ENCODE measurements around the gene ARHGAP44. TPM values are rescaled to one million over a fixed set of nuclear protein-coding genes. Genes with fewer than 3 reads are reported as not detected.
A peak's percentile ranks its signal among the peaks of the same experiment; 100 is the strongest.

ARHGAP44 gene
- total RNA-seq, 1 experiment from 2014 or later: 7.3 TPM

DNA sequence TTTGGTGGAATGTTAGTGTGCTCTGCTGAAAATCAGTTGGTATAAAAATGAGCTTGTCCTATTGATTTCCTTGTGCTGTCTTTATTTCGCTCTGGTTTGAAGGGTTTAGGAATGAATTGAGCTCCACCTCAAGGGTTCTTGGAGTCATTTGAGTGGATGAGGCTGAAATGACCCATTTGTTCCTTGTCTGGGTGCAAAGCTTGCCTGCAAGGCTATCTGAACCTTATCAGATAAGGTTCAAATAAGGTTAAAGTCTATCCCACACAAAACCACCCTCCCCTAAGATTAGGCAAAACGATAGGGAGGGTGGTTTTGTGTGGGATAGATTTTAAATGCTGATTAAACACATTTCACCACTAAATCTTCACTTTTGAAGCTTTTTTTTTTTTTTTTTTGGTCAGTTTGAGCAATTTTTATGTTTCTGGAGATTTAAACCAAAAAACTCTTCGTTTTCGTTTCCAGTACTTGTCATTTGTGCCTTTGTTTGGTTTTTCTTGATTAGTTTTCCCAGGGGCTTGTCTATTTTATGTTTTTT is 62.7 kb downstream of the ARHGAP44 start (continued):
- no peak for TF ChIP-seq CTCF (IDR thresholded peaks at IDR 0.05 in 2 of 3, conservative IDR thresholded peaks at IDR 0.05 in 1 of 3; ENCODE audit: borderline replicate concordance in 1 of 3, insufficient read depth in 1 of 3, low read depth in 2 of 3, low read length in 2 of 3)
- TF ChIP-seq POLR2A (IDR thresholded peaks at IDR 0.05; ENCODE audit: borderline replicate concordance, extremely low read depth, insufficient read depth, insufficient read length): no peak
- TF ChIP-seq POLR2AphosphoS5 (IDR thresholded peaks at IDR 0.05; ENCODE audit: low read depth, low read length): no peak
- TF ChIP-seq TCF7L2 (IDR thresholded peaks at IDR 0.05; ENCODE audit: borderline replicate concordance, extremely low read depth, insufficient read depth, insufficient read length): no peak
- no peak for TF ChIP-seq SRF (IDR thresholded peaks at IDR 0.05; ENCODE audit: low read depth)
- TF ChIP-seq MAX (IDR thresholded peaks at IDR 0.05): no peak
- TF ChIP-seq JUND (IDR thresholded peaks at IDR 0.05): no peak
- TF ChIP-seq CBX3 (IDR thresholded peaks at IDR 0.05; ENCODE audit: low read depth): no peak
- TF ChIP-seq EGR1 (IDR thresholded peaks at IDR 0.05; ENCODE audit: low read depth): no peak

DNA sequence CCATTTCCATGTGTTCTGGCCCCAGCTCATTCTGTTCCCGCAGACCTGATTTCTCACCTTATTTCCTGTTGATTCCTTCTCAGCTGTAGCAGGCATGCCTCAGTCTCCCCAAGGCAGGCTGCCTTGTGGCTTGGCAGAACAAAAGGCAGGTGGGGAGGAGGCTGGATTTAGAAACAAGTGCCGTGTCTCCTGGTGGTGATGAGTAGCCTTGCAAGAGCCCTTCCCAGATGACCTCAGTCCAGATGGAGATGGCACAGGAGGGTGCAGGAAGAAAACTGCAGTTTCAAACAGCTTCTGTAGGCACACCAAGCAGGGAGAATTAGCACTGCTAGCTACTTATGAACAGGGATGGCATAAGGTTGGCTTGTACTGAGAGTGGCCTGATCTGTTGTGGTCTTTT is 64.6 kb downstream of the ARHGAP44 start:
- Histone ChIP-seq H3K4me1 (ENCODE audit: control insufficient read depth in 1 of 2, insufficient read depth in 2 of 2, low read length in 2 of 2) (no peaks in the 10 kb centered on the region), H3K9me2 (ENCODE audit: insufficient read depth) (no peaks in the 10 kb centered on the region), H3K4me3 (replicated peaks in 1 of 2; ENCODE audit: low read depth in 1 of 2, low read length in 2 of 2) (no peak overlapping the region), H3K27me3 (ENCODE audit: insufficient read depth, low read length) (no peaks in the 10 kb centered on the region), H4K20me1 (ENCODE audit: insufficient read depth) (no peaks in the 10 kb centered on the region), H3K36me3 (ENCODE audit: control insufficient read depth in 1 of 2, insufficient read depth in 2 of 2, low read length in 2 of 2) (no peaks in the 10 kb centered on the region), H2AFZ (ENCODE audit: low read depth, low read length, poor library complexity, severe bottlenecking) (no peak overlapping the region), H3K79me2 (ENCODE audit: insufficient read depth, low read length) (no peaks in the 10 kb centered on the region), H3K9me3 (ENCODE audit: control insufficient read depth in 1 of 2, insufficient read depth in 1 of 2, low read depth in 1 of 2, low read length in 2 of 2) (no peaks in the 10 kb centered on the region), H3K4me2 (ENCODE audit: low read length) (no peak overlapping the region), H3K9ac (ENCODE audit: low read length) (no peak overlapping the region), H3K27ac (ENCODE audit: low read depth, low read length) (no peak overlapping the region)
- TF ChIP-seq ELF1 (IDR thresholded peaks at IDR 0.05; ENCODE audit: borderline replicate concordance, low read depth) (no peak), FOSL1 (IDR thresholded peaks at IDR 0.05; ENCODE audit: low read depth) (no peak), CTCF (IDR thresholded peaks at IDR 0.05 in 2 of 3, conservative IDR thresholded peaks at IDR 0.05 in 1 of 3; ENCODE audit: borderline replicate concordance in 1 of 3, insufficient read depth in 1 of 3, low read depth in 2 of 3, low read length in 2 of 3) (peak in 2 of 3 experiments; percentile 11 to 21; a peak in 2 of 6 replicates), SP1 (IDR thresholded peaks at IDR 0.05; ENCODE audit: low read depth) (no peak)
- CTCF ChIA-PET: no interaction called here
- RAD21 ChIA-PET (ENCODE audit: low non-redundant PET in 1 of 2, low total read pairs in 2 of 2, uncharacterized antibody in 2 of 2, unreplicated experiment in 2 of 2): no interaction called here
- no TSS peak for BruUV-seq (replicated peaks)
- DNase-seq (ENCODE audit: low read depth, low spot score): no peak
- no peak for ATAC-seq
- POLR2A ChIA-PET: no interaction called here
- intact Hi-C loops (cut with micrococcal nuclease): no loop called here
